Measurements from ENCODE around the gene CITED4. TPM values are rescaled to one million over a fixed set of nuclear protein-coding genes. Genes with fewer than 3 reads are reported as not detected.

CITED4 gene
- total and polyA plus RNA-seq, 2 donors (not counting 1 experiment from before 2014, with no cell fraction given): 0.20 to 1.7 TPM

GRCh38 chr1:40908350-40908749 lies 46.2 kb upstream of the CITED4 start:
- no peak overlapping the region for H3K27ac ChIP-seq (ENCODE audit: insufficient read depth, low read length)
- H3K79me2 ChIP-seq (ENCODE audit: control insufficient read depth, insufficient read depth, low read length): no peaks in the 10 kb centered on the region
- H3K9me3 ChIP-seq (ENCODE audit: control insufficient read depth, insufficient read depth, low read depth, low read length): no peaks in the 10 kb centered on the region
- H3K27me3 ChIP-seq (ENCODE audit: control insufficient read depth, insufficient read depth, low read length): no peaks in the 10 kb centered on the region
- no peak overlapping the region for H3K9ac ChIP-seq (ENCODE audit: insufficient read depth, low read length)
- H3K36me3 ChIP-seq (ENCODE audit: control insufficient read depth, insufficient read depth, low read length): no peaks in the 10 kb centered on the region
- H3K4me2 ChIP-seq (ENCODE audit: extremely low read depth, insufficient read depth, low read length): no peak overlapping the region
- no peak overlapping the region for H2AFZ ChIP-seq (ENCODE audit: low read length)
- no peaks in the 10 kb centered on the region for H3K4me1 ChIP-seq (ENCODE audit: control insufficient read depth, extremely low read depth, insufficient read depth, low read length)
- no peaks in the 10 kb centered on the region for H4K20me1 ChIP-seq (ENCODE audit: control insufficient read depth, extremely low read depth, insufficient read depth, low read length)
- no peak for TF ChIP-seq EZH2 (IDR thresholded peaks at IDR 0.05; ENCODE audit: low read length, missing control alignments)
- TF ChIP-seq, protein P1, sequence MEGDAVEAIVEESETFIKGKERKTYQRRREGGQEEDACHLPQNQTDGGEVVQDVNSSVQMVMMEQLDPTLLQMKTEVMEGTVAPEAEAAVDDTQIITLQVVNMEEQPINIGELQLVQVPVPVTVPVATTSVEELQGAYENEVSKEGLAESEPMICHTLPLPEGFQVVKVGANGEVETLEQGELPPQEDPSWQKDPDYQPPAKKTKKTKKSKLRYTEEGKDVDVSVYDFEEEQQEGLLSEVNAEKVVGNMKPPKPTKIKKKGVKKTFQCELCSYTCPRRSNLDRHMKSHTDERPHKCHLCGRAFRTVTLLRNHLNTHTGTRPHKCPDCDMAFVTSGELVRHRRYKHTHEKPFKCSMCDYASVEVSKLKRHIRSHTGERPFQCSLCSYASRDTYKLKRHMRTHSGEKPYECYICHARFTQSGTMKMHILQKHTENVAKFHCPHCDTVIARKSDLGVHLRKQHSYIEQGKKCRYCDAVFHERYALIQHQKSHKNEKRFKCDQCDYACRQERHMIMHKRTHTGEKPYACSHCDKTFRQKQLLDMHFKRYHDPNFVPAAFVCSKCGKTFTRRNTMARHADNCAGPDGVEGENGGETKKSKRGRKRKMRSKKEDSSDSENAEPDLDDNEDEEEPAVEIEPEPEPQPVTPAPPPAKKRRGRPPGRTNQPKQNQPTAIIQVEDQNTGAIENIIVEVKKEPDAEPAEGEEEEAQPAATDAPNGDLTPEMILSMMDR (conservative IDR thresholded peaks at IDR 0.05 in 1 of 2, IDR thresholded peaks at IDR 0.05 in 1 of 2; ENCODE audit: low read depth in 1 of 2, low read length in 2 of 2): no peak
- no peak overlapping the region for H3K4me3 ChIP-seq (replicated peaks in 1 of 4; ENCODE audit: control extremely low read depth in 1 of 4, insufficient read depth in 1 of 4, low read depth in 3 of 4, low read length in 4 of 4)
- DNase-seq (ENCODE audit: low read depth in 2 of 2): no peak

DNA sequence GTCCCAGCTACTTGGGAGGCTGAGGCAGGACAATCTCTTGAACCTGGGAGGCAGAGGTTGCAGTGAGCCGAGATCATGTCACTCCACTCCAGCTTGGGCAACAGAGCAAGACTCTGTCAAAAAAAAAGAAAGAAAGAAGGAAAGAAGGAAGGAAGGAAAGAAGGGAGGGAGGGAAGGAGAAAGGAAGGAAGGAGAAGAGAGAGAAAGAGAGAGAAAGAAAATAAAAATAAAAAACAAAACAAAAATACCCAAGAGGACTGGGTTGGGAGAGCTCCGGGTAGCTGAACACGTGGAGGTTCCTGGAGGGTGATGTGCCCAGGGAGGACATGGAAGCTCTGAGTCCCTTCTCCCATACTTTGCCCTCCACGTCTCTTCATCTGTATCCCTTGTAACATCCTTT lies 45.7 kb upstream of the CITED4 start:
- no peaks in the 10 kb centered on the region for H3K27me3 ChIP-seq (ENCODE audit: control insufficient read depth, insufficient read depth, low read length)
- no peaks in the 10 kb centered on the region for H3K36me3 ChIP-seq (ENCODE audit: control insufficient read depth, insufficient read depth, low read length)
- H4K20me1 ChIP-seq (ENCODE audit: control insufficient read depth, extremely low read depth, insufficient read depth, low read length): no peaks in the 10 kb centered on the region
- no peaks in the 10 kb centered on the region for H3K4me1 ChIP-seq (ENCODE audit: control insufficient read depth, extremely low read depth, insufficient read depth, low read length)
- TF ChIP-seq, protein P1 (conservative IDR thresholded peaks at IDR 0.05 in 1 of 2, IDR thresholded peaks at IDR 0.05 in 1 of 2; ENCODE audit: low read depth in 1 of 2, low read length in 2 of 2): no peak
- no peak for TF ChIP-seq EZH2 (IDR thresholded peaks at IDR 0.05; ENCODE audit: low read length, missing control alignments)
- no peak overlapping the region for H3K4me2 ChIP-seq (ENCODE audit: extremely low read depth, insufficient read depth, low read length)
- no peak overlapping the region for H3K27ac ChIP-seq (ENCODE audit: insufficient read depth, low read length)
- H3K79me2 ChIP-seq (ENCODE audit: control insufficient read depth, insufficient read depth, low read length): no peaks in the 10 kb centered on the region
- H3K4me3 ChIP-seq (replicated peaks in 1 of 4; ENCODE audit: control extremely low read depth in 1 of 4, insufficient read depth in 1 of 4, low read depth in 3 of 4, low read length in 4 of 4): no peak overlapping the region
- no peaks in the 10 kb centered on the region for H3K9me3 ChIP-seq (ENCODE audit: control insufficient read depth, insufficient read depth, low read depth, low read length)
- H3K9ac ChIP-seq (ENCODE audit: insufficient read depth, low read length): no peak overlapping the region
- no peak overlapping the region for H2AFZ ChIP-seq (ENCODE audit: low read length)
- no peak for DNase-seq (ENCODE audit: low read depth in 2 of 2)

- Histone ChIP-seq H2AFZ (ENCODE audit: low read length) (no peak overlapping the region), H4K20me1 (ENCODE audit: control insufficient read depth, extremely low read depth, insufficient read depth, low read length) (no peaks in the 10 kb centered on the region), H3K27ac (ENCODE audit: insufficient read depth, low read length) (no peak overlapping the region), H3K4me3 (replicated peaks in 1 of 4; ENCODE audit: control extremely low read depth in 1 of 4, insufficient read depth in 1 of 4, low read depth in 3 of 4, low read length in 4 of 4) (no peak overlapping the region), H3K9me3 (ENCODE audit: control insufficient read depth, insufficient read depth, low read depth, low read length) (no peaks in the 10 kb centered on the region), H3K36me3 (ENCODE audit: control insufficient read depth, insufficient read depth, low read length) (no peaks in the 10 kb centered on the region), H3K27me3 (ENCODE audit: control insufficient read depth, insufficient read depth, low read length) (no peaks in the 10 kb centered on the region), H3K79me2 (ENCODE audit: control insufficient read depth, insufficient read depth, low read length) (no peaks in the 10 kb centered on the region), H3K4me1 (ENCODE audit: control insufficient read depth, extremely low read depth, insufficient read depth, low read length) (peaks cover 4% of the 10 kb centered on the region), H3K4me2 (ENCODE audit: extremely low read depth, insufficient read depth, low read length) (no peak overlapping the region), H3K9ac (ENCODE audit: insufficient read depth, low read length) (no peak overlapping the region)
- no peak for TF ChIP-seq EZH2 (IDR thresholded peaks at IDR 0.05; ENCODE audit: low read length, missing control alignments)
- TF ChIP-seq, protein P1 (conservative IDR thresholded peaks at IDR 0.05 in 1 of 2, IDR thresholded peaks at IDR 0.05 in 1 of 2; ENCODE audit: low read depth in 1 of 2, low read length in 2 of 2): no peak
- DNase-seq (ENCODE audit: low read depth in 2 of 2): no peak
Observed at GRCh38 chr1:40906781-40907400, 44.7 kb upstream of the CITED4 start.

All from fibroblast of lung (primary cell).